Heart left ventricle (tissue), 16 donors: Measurements from ENCODE around the gene PRADC1. TPM values are rescaled to one million over a fixed set of nuclear protein-coding genes. Genes with fewer than 3 reads are reported as not detected.

Source experiments
- ATAC-seq, 4 donors: fragments of 200-7000 bp; cut with Tn5 transposase; one replicate each; pipeline ENCODE4 v1.9.1; 2020 to 2022; ENCODE audit warnings: moderate library complexity in 4 of 4, mild to moderate bottlenecking in 3 of 4, moderate number of reproducible peaks in 1 of 4
- DNase-seq, 5 donors: peaks; one replicate each; pipeline ENCODE4 v3.0.0-alpha.2; 2020
- H3K27ac ChIP-seq, 12 donors: fragments of 200-600 bp; sonication (generic) in 4 of 12; one replicate each; pipeline versions ENCODE4 v1.5.0 to v1.8.0; 2016 to 2022; ENCODE audit warnings: mild to moderate bottlenecking in 2 of 12
- H3K27me3 ChIP-seq, 9 donors: fragments of 200-600 bp; sonication (generic) in 2 of 9; one replicate each; pipeline versions ENCODE4 v1.5.1 to v1.8.0; 2016 to 2022; ENCODE audit warnings: mild to moderate bottlenecking in 3 of 9
- H3K36me3 ChIP-seq, 9 donors: fragments of 200-600 bp; sonication (generic) in 2 of 9; one replicate each; pipeline versions ENCODE4 v1.5.0 to v1.8.0; 2018 to 2022; ENCODE audit warnings: mild to moderate bottlenecking in 2 of 9
- H3K4me1 ChIP-seq, 12 donors: fragments of 200-600 bp; sonication (generic) in 4 of 12; one replicate each; pipeline versions ENCODE4 v1.5.0 to v1.8.0; 2016 to 2022; ENCODE audit warnings: mild to moderate bottlenecking in 3 of 12
- H3K4me3 ChIP-seq, 12 donors: fragments of 200-600 bp; sonication (generic) in 4 of 12; one replicate each; pipeline versions ENCODE4 v1.5.0 to v1.8.0; 2017 to 2022; ENCODE audit warnings: mild to moderate bottlenecking in 9 of 12, moderate library complexity in 4 of 12
- H3K9me3 ChIP-seq, 12 donors: fragments of 200-600 bp; sonication (generic) in 4 of 12; one replicate each; pipeline versions ENCODE4 v1.5.0 to v1.8.0; 2016 to 2022; ENCODE audit warnings: mild to moderate bottlenecking in 1 of 12
- CTCF ChIP-seq, 12 donors: fragments of 200-600 bp; sonication (generic) in 4 of 12; IDR thresholded peaks; one replicate each; pipeline versions ENCODE4 v1.5.0 to v1.8.0; 2018 to 2022; ENCODE audit warnings: antibody characterized with exemption in 12 of 12, mild to moderate bottlenecking in 5 of 12
- POLR2A ChIP-seq, 2 donors: fragments of 450-650 bp; IDR thresholded peaks; one replicate each; pipeline ENCODE4 v1.6.1; 2017; ENCODE audit warnings: antibody characterized with exemption in 2 of 2, mild to moderate bottlenecking in 2 of 2, moderate library complexity in 2 of 2
- WGBS, 4 donors: extraction: QIAGEN DNeasy Blood & Tissue Kit in 2 of 4; methylation state at CpG; one replicate each; pipeline versions ENCODE4 v1.1.5 to v1.1.7; 2013 to 2018; 5-methylcytosine and 5-hydroxymethylcytosine counted together
- intact Hi-C, 10 donors: fragments of 100-400 bp; cut with DNase I; formaldehyde crosslinking; loops; one replicate each; pipeline versions ENCODE4 v1.11.1 to v1.14.2; 2022
- polyA plus RNA-seq, 2 donors: library from polyadenylated mRNA; stranded (reverse); fragments of 200-250 nt; gene quantifications; one replicate each; pipeline ENCODE4 v1.2.3, GENCODE V29; 2013
- total RNA-seq, 9 donors: library from RNA; depleted of rRNA in 2 of 9; stranded (reverse); fragments of >200 nt in 2 of 9; fragmentation: NEBNext Ultra II Directional in 3 of 9; extraction: Animal tissue kit (Norgen Biotek cat#: 25700) in 3 of 9; gene quantifications; one replicate each; pipeline versions ENCODE4 v1.1.0 to v1.2.4, GENCODE V29; 2016 to 2023
- donor health status: ischemic (EF 13 %, LVEDD 7.1; RV severe dilation, severe dysfunction).
- donor health status: healthy with polysubstance abuse.
- donor health status: DM: no; HTN: yes; CAD: no.
- donor health status: DM: no; HTN: no; CAD: no.
- donor health status: ischemic (EF 25% LVEDD 6.9; RV normal size, moderate dysfunction).
- donor health status: ischemic (EF 25% LVEDD 5.7; RV mildly dilated, moderate dysfunction).
- donor health status: healthy.
- donor health status: DM: yes; HTN: yes; CAD: no.
- donor health status: ischemic (EF 35%, LVEDD 5.7; RV mildly dilated, moderate dysfunction).
- donor health status: nonischemic (EF 11% LVEDD 7.7; RV severe dilation, severe dysfunction).
- donor health status: DM: yes; HTN: yes; CAD: no.
- donor health status: PGD.
- donor health status: ischemic (EF 29% LVEDD 5.4; RV normal size, mild dysfunction).
- donor health status: nonischemic (EF 23%, LVEDD 6.1; RV moderate dilation, normal function).

The PRADC1 gene
- total and polyA plus RNA-seq, 11 donors: 57.2 to 155 (median 86.4) TPM

- no peaks in the 10 kb centered on the region for H3K27me3 ChIP-seq
- DNase-seq (peak; percentile 85 to 93 (median 86)), ATAC-seq (peak; percentile 87 to 93 (median 92))
- H3K4me1 ChIP-seq: peaks cover 0 to 36% (median 15%) of the 10 kb centered on the region in 12 donors
- H3K36me3 ChIP-seq: peaks cover 0 to 6% (median 0%) of the 10 kb centered on the region in 9 donors
- intact Hi-C loops: loop anchor here in 1 of 10 donors (5.0 kb wide), 1 partner anchor 37 kb away; no protein-coding TSS in a partner anchor
- no peaks in the 10 kb centered on the region for H3K9me3 ChIP-seq
- TF ChIP-seq POLR2A (IDR thresholded peaks at IDR 0.05) (peak in 1 of 2 donors; percentile 33), CTCF (IDR thresholded peaks at IDR 0.05) (no peak)
- H3K4me3 ChIP-seq: peak within 1 kb of the TSS; percentile 80 to 100 (median 94)
- H3K27ac ChIP-seq: peak within 1 kb of the TSS; percentile 25 to 89 (median 78)
- WGBS, 4 donors: 1% methylated on average over 20 to 64 of the region's 64 CpGs
Measured at GRCh38 chr2:73214120-73215035, 18.7 kb downstream of the PRADC1 start, which contains the start of gene SMYD5. Gene SMYD5, plus strand, starts transcription at chr2:73214245. Its CDS starts 22 bp downstream, at chr2:73214267.

- intact Hi-C loops: loop anchor here in 1 of 10 donors (5.0 kb wide), 1 partner anchor 35 kb away; no protein-coding TSS in a partner anchor
- H3K9me3 ChIP-seq: no peaks in the 10 kb centered on the region
- TF ChIP-seq CTCF (IDR thresholded peaks at IDR 0.05) (peak; percentile 70 to 93 (median 85)), POLR2A (IDR thresholded peaks at IDR 0.05) (no peak)
- H3K27me3 ChIP-seq: no peaks in the 10 kb centered on the region
- peak overlapping the region in 1 of 12 donors; percentile 1 for H3K27ac ChIP-seq
- no peaks in the 10 kb centered on the region for H3K36me3 ChIP-seq
- WGBS, 4 donors: 57 to 62% (median 59%) methylated on average over 19 to 20 of the region's 20 CpGs
- H3K4me1 ChIP-seq: peaks cover 0 to 24% (median 10%) of the 10 kb centered on the region in 12 donors
- DNase-seq: peak; percentile 58 to 81 (median 68)
- H3K4me3 ChIP-seq: no peak overlapping the region
- peak; percentile 61 to 78 (median 70) for ATAC-seq
Measured at GRCh38 chr2:73212448-73213176, 20.4 kb downstream of the PRADC1 start.

- Histone ChIP-seq H3K27me3 (no peaks in the 10 kb centered on the region), H3K36me3 (no peaks in the 10 kb centered on the region), H3K27ac (peak overlapping the region in 1 of 12 donors; percentile 1), H3K9me3 (no peaks in the 10 kb centered on the region), H3K4me3 (no peak overlapping the region), H3K4me1 (peaks cover 0 to 24% (median 10%) of the 10 kb centered on the region in 12 donors)
- no peak for TF ChIP-seq CTCF (IDR thresholded peaks at IDR 0.05)
- no peak for TF ChIP-seq POLR2A (IDR thresholded peaks at IDR 0.05)
- intact Hi-C loops: loop anchor here in 1 of 10 donors (5.0 kb wide), 1 partner anchor 35 kb away; no protein-coding TSS in a partner anchor
- WGBS, 4 donors: 72 to 77% (median 73%) methylated on average over 7 of the region's 7 CpGs
- no peak for DNase-seq
- no peak for ATAC-seq
Measured at GRCh38 chr2:73212098-73212447, 21.0 kb downstream of the PRADC1 start.
